Activated CD4-positive, alpha-beta T cell treated with anti-CD3 and anti-CD28 coated beads for 24 hours (primary cell): Measurements from ENCODE around the gene ZXDA.
"Not testable (repeated sequence)": the region's sequence is repeated elsewhere in the genome, so short reads cannot be mapped to it uniquely, and the experiment has no call there.

Source experiments
- DNase-seq, 2 donors: peaks; one replicate each; pipeline ENCODE4 v3.0.0-alpha.2; 2020; ENCODE audit warnings: low read depth in 2 of 2

ZXDA gene

DNA sequence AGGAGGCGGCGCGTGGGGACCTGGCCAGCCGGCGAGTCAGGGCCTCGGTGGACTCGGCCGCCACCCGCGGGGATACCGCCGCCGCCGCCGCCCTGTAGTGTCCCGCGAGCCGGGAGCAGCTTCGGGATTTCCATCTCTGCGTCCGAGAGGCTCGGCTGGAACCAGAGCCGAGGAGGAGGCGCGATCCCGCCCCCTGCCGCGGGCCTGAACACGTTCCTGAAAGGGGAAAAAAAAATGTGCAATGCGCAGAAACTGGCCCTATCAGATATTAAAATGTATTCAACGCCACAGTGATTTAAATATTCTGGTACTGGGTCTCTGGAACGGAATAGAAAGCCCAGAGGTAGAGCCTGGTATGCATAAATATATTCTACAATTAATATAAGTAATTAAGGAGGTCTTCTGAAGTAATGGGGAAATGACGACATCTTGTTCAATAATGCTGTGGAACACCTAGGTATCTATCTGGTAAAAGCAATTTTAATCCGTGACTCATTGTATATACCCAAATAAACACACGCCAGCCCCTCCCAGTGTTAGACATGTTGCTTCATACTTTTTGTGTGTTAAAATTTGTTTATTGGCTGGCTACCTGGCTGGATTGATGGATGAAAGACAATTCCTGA lies at the start of gene ZXDA:
Gene ZXDA (minus strand): TSS at position 172 of the 626 bp plus-strand sequence. CDS start 38 bp downstream, at position 134.
- not testable (repeated sequence) for DNase-seq

DNA sequence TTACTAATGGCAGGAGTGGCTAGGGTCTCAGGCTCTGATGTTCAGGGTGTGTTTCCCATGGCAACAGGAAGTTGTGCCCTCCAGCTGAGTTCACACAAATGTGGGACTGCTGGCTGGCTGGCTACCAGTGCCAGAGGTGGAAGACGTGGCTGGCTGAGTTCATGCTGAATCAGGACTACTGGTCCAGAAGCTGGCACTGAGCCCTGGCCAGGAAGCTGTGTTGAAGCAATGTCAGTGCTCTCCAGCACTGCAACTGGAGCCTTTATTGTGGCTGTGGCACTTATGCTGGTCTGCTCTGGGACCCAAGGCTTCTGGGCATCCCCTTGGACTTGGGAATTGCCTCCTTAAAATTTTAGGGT lies 42.0 kb upstream of the ZXDA start:
- DNase-seq, result no peak

DNA sequence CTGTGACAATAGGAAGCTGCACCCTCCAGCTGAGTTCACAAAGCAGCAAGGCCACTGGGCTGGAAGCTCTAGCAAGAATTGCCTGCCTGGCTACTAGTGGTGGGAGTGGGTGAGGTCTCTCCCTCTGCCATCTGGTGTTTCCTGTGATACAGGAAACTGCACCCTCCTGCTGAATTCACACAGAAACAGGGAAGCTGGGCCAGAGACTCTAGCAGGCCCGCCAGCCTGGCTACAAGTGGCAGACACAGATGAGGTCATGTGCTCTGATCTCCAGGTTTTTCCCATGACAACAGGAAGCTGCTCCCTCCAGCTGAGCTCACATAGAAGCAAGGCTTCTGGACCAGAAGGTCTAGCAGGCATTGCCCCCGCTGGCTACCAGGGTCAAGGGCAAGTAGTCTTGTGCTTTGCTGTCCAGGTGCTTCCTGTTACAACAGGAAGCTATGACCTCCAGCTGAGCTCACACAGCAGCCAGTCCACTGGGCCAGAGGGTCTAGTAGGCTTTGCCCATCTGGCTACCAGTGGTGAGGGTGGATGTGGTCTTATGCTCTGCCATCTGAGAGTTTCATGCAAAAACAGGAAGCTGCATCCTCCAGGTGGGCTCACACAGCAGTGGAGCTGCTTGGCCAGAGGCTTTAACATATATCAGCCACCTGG lies 41.5 kb upstream of the ZXDA start:
- DNase-seq, result no peak

DNA sequence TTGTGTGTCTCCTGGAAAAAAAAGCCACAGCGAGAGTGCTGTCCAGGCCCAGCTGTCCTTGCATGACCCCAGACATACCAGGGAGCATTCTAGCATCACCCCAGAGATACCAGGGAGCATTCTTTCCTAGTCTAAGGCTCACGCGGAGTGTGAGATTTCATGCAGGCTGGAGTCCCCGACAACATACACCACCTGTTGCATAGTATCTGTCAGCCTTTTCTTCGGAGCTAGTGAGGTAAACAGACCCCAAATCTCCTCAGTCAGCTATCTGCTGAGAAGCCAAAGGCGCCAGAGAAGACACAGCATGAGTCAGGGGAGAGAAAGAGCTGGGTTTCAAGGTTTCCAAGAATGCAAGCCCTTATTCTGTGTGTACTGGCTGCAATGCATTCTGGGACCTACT lies 23.1 kb upstream of the ZXDA start:
- no peak for DNase-seq

DNA sequence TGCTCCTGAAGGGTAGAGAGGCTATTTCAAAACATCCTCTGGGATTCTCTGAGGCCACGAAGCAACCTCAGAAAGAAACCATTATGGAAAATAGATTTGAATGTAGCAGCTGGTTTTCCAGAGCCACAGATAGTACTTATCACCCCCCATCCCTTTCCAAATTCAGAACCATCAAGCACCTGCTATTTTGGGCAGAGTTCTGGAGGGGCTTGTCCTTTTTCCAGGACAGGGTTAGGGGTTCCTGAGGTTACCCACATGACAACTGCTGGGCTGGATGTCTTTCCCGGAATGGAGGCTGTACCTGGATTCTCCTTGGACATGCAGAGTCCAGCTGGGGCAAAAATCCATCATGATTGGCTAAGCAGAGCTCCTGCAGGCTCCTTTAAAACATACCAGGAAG lies 22.0 kb upstream of the ZXDA start:
- no peak for DNase-seq

DNA sequence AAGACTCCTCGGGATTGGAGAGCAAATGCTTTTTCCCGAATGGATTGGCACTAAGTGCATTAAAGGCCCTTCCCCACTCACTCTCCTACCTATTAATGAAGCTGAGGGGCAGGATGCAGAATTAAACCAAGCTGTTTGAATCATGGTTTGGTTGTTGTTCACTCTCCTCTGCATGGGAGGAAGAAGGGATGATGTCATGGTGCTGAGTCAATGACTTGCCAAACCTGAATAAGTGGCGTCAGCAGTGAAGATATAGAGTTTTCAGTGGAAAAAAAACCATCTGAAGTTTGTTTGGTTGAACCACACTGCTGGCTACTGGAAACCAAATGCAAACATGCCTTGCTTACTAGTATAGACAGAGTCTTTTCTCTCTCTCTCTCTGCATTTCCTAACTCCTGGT lies 19.8 kb upstream of the ZXDA start:
- DNase-seq, result no peak

GRCh38 chrX:57929373-57929772 lies 19.1 kb upstream of the ZXDA start:
- no peak for DNase-seq

GRCh38 chrX:57925806-57926205 lies 15.5 kb upstream of the ZXDA start:
- DNase-seq, result no peak

DNA sequence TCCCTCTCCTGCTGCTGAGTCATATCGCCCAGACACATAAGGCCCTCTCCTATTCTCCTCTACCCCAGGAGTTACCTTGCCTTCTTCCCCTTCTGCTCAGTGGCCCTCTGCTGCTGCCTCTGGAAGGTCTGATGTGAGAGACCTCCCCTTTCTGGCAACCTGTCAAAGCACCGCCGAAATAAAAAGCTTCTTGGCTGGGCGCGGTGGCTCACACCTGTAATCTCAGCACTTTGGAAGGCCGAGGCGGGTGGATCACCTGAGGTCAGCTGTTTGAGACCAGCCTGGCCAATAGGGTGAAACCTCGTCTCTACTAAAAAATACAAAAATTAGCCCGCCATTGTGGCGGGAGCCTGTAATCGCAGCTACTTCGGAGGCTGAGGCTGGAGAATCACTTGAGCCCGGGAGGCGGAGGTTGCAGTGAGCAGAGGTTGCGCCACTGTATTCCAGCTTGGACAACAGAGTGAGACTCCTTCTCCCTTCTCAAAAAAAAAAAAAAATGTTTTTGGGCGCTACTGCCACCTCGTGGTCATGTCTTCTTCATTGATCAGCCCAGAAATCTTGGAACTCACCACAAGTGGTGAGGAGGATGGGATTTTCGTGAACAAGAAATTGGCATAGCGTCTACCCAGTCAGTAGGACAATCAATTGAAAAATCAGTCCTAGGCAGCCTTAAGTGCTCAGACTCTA lies 8.6 kb upstream of the ZXDA start:
- no peak for DNase-seq

GRCh38 chrX:57915680-57916079 lies 5.4 kb upstream of the ZXDA start:
- no peak for DNase-seq

GRCh38 chrX:57909595-57910286 lies 517 bp downstream of the ZXDA start:
- DNase-seq, result not testable (repeated sequence)

DNA sequence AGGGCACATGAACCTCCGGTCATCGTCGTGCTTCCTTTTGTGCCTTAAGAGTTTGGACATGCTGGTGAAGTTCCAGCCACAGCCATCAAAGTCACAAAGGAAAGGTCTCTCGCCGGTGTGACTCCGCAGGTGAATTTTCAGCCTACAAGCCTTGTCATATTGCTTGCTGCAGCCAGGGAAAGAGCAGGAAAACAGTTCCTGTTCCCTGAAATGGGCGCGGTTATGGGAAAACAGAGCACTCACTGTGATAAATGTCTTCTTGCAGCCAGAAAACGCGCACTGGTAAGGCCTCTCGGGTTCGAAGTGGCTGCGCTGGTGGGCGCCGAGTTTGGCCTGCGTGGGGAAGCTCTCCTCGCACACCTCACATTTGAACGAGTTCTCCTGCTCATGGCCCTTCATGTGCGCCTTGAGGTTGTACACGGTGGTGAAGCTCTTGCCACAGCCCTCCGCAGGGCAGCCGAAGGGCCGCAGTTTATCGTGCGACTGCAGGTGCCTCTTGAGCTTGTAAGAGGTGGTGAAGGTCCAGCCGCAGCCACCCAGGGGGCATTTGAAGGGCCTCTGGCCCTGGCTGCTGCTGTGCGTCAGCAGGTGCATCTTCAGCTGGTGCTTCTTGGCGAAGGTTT lies 1.2 kb downstream of the ZXDA start:
- DNase-seq, result not testable (repeated sequence)

GRCh38 chrX:57906790-57907189 lies 3.5 kb downstream of the ZXDA start:
- DNase-seq, result no peak

- no peak for DNase-seq
These were observed 5.1 kb downstream of the ZXDA start for GRCh38 chrX:57905141-57905540.

DNA sequence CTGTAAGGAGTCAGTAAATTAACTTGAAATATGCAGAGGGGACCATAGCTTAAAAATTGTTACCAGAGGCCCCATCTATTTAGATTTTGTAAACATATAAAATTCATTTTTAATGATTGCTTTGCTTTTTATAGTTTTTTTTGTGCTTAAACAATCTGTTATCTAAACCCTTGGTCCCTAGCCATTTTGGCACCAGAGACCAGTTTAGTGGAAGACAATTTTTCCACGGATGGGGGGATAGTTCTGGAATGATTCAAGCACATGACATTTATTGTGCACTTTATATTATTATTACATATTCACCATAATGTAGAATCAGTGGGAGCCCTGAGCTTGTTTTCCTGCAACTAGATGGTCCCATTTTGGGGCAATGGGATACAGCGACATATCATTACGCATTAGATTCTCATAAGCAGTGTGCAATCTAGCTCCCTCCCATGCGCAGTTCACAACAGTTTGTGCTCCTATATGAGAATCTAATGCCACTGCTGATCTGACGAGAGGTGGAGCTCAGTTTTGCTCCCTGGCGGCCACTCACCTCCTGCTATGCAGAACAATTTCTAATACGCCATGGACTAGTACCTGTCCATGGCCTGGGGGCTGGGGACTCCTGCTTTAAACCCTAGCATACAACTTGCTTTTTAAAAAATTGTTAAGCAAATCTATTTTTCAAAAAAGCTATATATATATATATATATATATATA lies 5.9 kb downstream of the ZXDA start:
- DNase-seq, result no peak

DNA sequence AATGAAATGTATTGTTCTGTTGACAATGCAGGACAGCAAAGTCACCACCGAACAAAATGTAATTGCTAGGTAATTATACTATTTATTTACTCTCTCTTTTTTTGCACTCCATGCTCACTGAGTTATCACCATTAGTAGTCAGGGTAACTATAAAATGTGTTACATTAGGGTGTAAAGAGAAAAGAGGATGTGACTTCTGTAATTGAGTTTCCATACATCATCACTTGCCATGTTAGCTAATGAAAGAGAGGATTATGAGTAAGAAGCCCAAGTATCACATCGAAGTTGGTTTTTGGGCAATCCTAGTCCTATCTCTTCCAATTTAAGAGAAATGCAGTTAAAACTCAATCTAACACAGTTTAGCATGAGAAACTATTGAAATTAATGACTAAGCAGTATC lies 7.6 kb downstream of the ZXDA start:
- no peak for DNase-seq

GRCh38 chrX:57901466-57901865 lies 8.8 kb downstream of the ZXDA start:
- no peak for DNase-seq

DNA sequence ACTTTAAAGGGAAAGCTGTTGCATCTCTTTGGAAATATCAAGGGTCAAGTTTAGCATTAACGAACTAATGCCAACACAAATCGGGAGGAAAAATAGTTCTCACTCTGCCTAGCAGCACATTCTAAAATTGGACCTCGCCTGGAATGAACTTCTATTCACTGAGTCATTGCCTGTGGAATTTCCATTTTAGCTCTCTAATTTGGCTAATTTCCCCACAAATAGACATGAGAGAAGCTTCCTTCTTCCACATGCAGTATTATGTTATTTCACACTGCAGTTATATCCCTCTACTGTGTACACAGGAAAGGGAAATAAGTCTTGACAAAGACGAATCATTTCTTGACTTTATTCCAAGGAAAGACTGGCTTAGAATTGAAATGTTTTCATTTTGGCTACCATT lies 9.3 kb downstream of the ZXDA start:
- DNase-seq, result no peak

GRCh38 chrX:57899906-57900305 lies 10.4 kb downstream of the ZXDA start:
- no peak for DNase-seq

GRCh38 chrX:57899064-57899463 lies 11.2 kb downstream of the ZXDA start:
- DNase-seq, result no peak

- no peak for DNase-seq
These were observed 38.8 kb downstream of the ZXDA start for GRCh38 chrX:57871463-57871862.
